GM18508 (cell line): ENCODE data around the gene NOL9.

Experiments used
- ATAC-seq: cut with Tn5 transposase; IDR thresholded peaks from one replicate; pipeline ENCODE4 v1.9.1; 2021; ENCODE audit warnings: moderate number of reproducible peaks; ENCODE audit not compliant: insufficient read depth, unreplicated experiment

NOL9 gene

GRCh38 chr1:6591222-6591621 is 36.9 kb upstream of the NOL9 start:
- ATAC-seq, result no peak

- no peak for ATAC-seq
These were observed 35.7 kb upstream of the NOL9 start for GRCh38 chr1:6590046-6590445.

- no peak for ATAC-seq
These were observed 34.7 kb upstream of the NOL9 start for GRCh38 chr1:6588893-6589520.

- no peak for ATAC-seq
These were observed 34.0 kb upstream of the NOL9 start for GRCh38 chr1:6588128-6588892.

GRCh38 chr1:6587261-6588005 is 33.1 kb upstream of the NOL9 start:
- no peak for ATAC-seq

GRCh38 chr1:6586404-6586816 is 32.1 kb upstream of the NOL9 start:
- ATAC-seq, result no peak

GRCh38 chr1:6585841-6586240 is 31.5 kb upstream of the NOL9 start:
- no peak for ATAC-seq

- no peak for ATAC-seq
These were observed 30.9 kb upstream of the NOL9 start for GRCh38 chr1:6585081-6585722.

- no peak for ATAC-seq
These were observed 30.1 kb upstream of the NOL9 start for GRCh38 chr1:6584126-6585080.

GRCh38 chr1:6582370-6582769 is 28.1 kb upstream of the NOL9 start:
- no peak for ATAC-seq

- no peak for ATAC-seq
These were observed 27.4 kb upstream of the NOL9 start for GRCh38 chr1:6581561-6582305.

- no peak for ATAC-seq
These were observed 26.5 kb upstream of the NOL9 start for GRCh38 chr1:6580593-6581409.

GRCh38 chr1:6580119-6580592 is 25.8 kb upstream of the NOL9 start:
- no peak for ATAC-seq

GRCh38 chr1:6579374-6580118 is 25.2 kb upstream of the NOL9 start, which contains the start of gene ZBTB48:
Gene ZBTB48 (plus strand): TSS chr1:6579994. CDS start chr1:6580610, 616 bp downstream.
- peak; percentile 78 for ATAC-seq

GRCh38 chr1:6578624-6579373 is 24.5 kb upstream of the NOL9 start:
- no peak for ATAC-seq

GRCh38 chr1:6577831-6578525 is 23.7 kb upstream of the NOL9 start:
- no peak for ATAC-seq
